ENCODE data around the gene HERC2.
"Not testable (repeated sequence)": the region's sequence is repeated elsewhere in the genome, so short reads cannot be mapped to it uniquely, and the experiment has no call there.

HERC2 gene

DNA sequence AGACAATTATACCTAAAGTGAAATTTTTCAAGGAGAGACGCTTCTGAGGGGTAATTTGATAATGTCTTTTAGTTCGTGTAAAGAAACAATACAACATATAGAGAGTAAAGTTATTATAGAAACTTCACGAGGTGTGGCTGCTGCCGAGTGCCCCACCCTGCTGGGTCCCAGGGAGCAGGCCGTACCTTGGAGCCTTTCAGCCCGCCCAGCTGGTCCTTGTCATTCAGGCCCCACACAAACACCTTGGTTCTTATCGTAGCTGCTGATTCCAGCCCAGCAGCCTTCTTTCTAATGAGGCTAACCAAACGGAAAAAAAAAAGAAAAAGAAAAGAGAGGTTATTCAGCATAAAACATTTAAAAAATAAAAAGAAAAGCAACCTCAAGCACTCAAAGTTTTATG is 139.8 kb downstream of the HERC2 start:
- DNase-seq (ENCODE audit: low read depth): no peak

DNA sequence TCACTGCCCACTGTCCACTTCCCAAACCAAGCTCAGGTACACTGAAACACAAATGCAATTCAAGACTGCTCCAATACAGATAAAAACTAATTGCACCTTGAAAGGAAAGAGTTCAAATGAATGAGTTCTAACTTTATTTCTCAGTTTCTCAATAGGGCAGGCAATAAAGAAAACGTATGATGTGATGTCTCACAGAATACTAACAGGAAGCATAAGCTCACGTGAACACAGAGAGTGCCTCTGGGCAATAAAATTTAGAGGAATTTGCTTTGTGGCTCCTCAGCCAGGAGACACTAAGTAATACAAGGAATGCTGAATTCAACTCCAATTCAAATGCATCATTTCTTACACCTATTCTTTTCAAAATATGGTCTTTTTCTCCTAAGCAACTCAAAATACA is 140.6 kb downstream of the HERC2 start:
- no peak for DNase-seq (ENCODE audit: low read depth)

DNA sequence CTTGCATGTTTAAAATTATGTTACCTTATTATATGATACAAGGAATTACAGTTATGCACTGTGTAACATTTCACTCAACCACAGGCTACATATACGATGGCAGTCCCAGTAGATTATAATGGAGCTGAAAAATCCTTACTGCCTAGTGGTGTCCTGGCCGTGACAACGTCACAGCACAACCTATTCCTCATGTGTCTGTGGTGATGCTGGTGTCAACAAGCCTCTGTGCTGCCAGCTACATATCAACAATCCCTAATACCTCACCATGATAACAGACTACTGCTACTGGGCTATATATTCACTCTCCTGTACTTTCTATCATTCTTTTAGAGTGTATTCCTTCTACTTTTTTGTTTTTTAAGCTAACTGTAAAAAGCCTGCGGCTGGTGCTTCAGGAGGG is 142.7 kb downstream of the HERC2 start:
- no peak for DNase-seq (ENCODE audit: low read depth)

- DNase-seq (ENCODE audit: low read depth): no peak
Observed at GRCh38 chr15:28178727-28179126, 143.3 kb downstream of the HERC2 start.

- no peak for DNase-seq (ENCODE audit: low read depth)
Observed at GRCh38 chr15:28178290-28178689, 143.7 kb downstream of the HERC2 start.

DNA sequence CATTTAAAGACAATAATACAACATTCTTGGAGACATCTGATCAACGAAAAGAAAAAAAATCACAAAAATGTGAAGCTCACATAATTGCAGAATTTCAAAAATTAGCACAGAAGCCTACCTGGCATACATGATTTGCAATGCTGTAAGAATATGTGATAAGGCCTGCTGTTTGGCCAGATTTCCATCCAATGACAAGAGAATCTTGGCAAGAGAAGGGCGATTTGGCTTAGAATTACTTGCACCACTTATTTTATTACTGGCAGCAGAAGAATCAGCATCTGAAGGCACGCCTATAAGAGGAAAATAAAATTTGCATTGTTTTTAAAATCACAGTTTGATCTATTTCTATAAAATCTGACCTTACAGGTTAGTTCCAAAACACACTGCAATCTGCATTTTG is 152.6 kb downstream of the HERC2 start:
- no peak for DNase-seq (ENCODE audit: low read depth)

DNA sequence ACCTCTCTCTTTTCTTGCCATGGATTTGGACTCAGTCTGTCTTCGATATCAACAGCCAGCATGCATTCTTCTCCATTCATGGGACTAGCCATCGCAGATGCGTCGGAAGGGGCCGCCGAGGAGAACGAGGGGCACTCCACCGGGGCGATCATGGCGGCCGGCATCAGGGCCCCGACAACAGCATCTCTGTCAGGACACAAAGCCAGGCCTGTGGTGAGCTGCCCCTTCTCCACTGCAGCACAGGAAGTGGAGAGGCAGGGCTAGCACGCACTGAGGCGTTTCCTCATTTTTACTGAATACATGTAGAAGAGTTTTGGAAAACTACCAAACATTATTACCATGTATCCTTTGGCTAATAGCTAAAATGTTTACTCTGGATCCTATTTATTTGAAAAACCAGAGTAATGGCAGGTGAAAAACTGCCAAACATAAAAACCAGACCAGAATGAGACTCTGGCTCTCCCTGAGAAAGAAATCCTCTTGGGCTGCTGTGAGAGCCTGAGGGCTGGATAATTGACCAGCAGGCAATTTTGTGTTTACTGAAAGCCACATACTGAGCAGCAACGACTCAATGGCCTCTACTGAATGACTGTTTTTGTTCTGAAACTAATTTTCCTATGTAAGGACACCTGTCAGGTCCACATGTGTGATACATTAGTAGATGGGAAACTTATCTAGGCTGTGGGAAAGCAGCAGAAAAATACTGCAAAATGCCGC is 153.4 kb downstream of the HERC2 start:
- not testable (repeated sequence) for DNase-seq (ENCODE audit: low read depth)

- DNase-seq (ENCODE audit: low read depth): no peak
Observed at GRCh38 chr15:28167042-28167441, 154.9 kb downstream of the HERC2 start.

DNA sequence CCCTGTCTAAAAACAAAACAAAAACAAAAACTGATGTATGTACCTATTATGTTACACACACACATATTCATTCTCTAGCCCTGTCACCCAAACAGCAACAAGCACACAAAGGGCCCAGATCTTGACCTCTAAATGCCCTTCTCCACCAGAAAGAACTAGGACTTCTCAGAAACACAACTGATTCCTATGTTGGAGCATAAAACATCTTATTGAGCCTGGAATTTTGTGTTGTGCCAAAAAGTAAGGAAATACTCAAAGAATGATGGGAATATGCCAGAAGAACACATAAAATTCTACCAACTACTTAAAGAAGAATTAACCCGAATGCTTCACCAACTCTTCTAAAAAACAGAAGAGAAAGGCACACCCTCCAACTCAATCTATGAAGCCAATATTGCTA is 156.2 kb downstream of the HERC2 start:
- no peak for DNase-seq (ENCODE audit: low read depth)

GRCh38 chr15:28164876-28165275 is 157.1 kb downstream of the HERC2 start:
- no peak for DNase-seq (ENCODE audit: low read depth)

- DNase-seq (ENCODE audit: low read depth): no peak
Observed at GRCh38 chr15:28154283-28154682, 167.7 kb downstream of the HERC2 start.

- no peak for DNase-seq (ENCODE audit: low read depth)
Observed at GRCh38 chr15:28153492-28154119, 168.4 kb downstream of the HERC2 start.

DNA sequence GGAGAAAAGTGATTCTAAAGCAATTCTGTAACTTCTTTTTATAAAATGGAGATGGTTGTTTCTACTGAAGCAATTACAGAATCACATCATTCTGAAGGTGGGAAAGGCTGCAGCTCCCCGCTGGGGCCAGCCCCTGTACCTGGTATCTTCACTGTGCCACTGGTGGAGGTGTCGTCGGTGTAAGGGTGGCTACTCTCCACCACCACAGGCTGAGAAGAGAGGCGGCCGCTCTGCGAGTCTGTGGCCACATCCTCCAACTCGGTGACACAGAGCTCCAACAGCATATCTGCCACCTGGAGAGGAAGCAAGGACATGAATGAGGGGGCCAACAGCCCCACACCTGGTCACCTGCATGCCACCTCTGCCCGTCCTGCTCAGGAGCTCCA is 169.4 kb downstream of the HERC2 start:
- DNase-seq (ENCODE audit: low read depth): not testable (repeated sequence)

GRCh38 chr15:28151864-28152537 is 170.0 kb downstream of the HERC2 start:
- DNase-seq (ENCODE audit: low read depth): not testable (repeated sequence)

GRCh38 chr15:28147801-28148200 is 174.2 kb downstream of the HERC2 start:
- no peak for DNase-seq (ENCODE audit: low read depth)

- DNase-seq (ENCODE audit: low read depth): not testable (repeated sequence)
Observed at GRCh38 chr15:28145419-28145818, 176.6 kb downstream of the HERC2 start.

- DNase-seq (ENCODE audit: low read depth): no peak
Observed at GRCh38 chr15:28140062-28140461, 181.9 kb downstream of the HERC2 start.

DNA sequence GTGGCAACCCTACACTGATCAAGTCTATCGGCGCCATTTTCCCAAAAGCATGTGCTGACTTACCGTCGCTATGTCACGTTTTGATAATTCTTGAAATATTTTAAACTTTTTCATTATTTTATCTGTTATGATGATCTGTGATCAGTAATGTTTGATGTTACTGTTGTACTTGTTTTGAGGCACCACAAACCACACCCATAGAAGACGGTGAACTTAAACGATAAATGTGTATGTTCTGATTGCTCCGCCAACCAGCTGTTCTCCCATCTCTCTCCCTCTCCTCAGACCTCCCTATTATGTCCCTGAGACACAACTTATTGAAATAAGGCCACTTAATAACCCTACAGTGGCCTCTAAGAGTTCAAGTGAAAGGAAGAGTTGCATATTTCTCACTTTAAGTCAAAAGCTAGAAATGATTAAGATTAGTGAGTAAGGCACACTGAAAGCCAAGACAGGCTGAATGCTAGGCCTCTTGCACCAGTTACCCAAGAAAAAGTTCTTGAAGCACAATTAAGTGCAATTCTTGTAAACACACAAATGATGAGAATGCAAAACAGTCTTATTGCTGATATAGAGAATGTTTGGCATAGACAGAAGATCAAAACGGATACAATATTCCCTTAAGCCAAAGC is 184.5 kb downstream of the HERC2 start:
- not testable (repeated sequence) for DNase-seq (ENCODE audit: low read depth)

- not testable (repeated sequence) for DNase-seq (ENCODE audit: low read depth)
Observed at GRCh38 chr15:28136236-28136904, 185.6 kb downstream of the HERC2 start.

DNA sequence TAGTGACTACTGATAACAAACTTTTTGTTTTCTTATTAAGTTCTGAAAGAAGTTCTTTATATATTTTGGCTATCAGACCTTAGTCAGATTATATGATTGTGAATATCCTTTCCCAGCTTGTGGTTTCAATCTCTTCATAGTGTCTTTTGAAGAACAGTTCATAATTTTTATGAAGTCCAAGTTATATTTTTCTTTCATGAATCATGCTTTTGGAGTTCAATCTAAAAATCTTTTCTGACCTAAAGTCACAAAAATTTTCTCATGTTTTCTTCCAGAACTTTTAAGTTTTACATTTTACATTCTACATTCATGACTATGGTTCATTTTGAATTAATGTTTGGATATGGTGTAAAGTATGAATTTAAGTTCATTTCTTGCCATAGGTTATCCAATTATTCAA is 188.7 kb downstream of the HERC2 start:
- DNase-seq (ENCODE audit: low read depth): no peak

GRCh38 chr15:28132524-28133275 is 189.3 kb downstream of the HERC2 start:
- no peak for DNase-seq (ENCODE audit: low read depth)

DNA sequence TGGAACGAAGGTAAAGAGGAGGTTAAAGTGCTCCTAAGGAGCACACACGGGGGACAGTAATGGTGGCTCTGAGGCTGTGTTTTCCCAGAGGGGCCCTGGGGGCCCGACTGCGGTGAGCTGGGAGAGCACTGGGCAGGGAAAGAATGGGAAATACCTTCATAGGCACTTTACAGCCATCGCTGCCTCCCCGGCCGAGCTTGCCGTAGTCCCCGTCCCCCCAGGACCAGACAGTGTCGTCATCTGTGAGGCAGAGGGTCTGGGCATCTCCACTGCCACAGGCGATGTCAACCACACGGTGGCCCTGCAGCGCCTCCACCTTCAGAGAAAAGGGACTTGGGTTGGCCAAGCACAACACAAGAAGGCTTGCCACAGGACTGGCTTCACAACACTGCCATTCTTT is 190.0 kb downstream of the HERC2 start:
- no peak for DNase-seq (ENCODE audit: low read depth)

Data from activated T-helper 9 cell treated with anti-CD3 and anti-CD28 coated beads, Interleukin-2, amount 50 U/mL, for 16 hours (primary cell).